ENCODE data around the gene ARL6IP1. TPM values are rescaled to one million over a fixed set of nuclear protein-coding genes. Genes with fewer than 3 reads are reported as not detected.

ARL6IP1 gene
- total and polyA plus RNA-seq, 2 donors (not counting 3 experiments of a cell fraction or from before 2014, with no cell fraction given): 251 to 338 TPM

DNA sequence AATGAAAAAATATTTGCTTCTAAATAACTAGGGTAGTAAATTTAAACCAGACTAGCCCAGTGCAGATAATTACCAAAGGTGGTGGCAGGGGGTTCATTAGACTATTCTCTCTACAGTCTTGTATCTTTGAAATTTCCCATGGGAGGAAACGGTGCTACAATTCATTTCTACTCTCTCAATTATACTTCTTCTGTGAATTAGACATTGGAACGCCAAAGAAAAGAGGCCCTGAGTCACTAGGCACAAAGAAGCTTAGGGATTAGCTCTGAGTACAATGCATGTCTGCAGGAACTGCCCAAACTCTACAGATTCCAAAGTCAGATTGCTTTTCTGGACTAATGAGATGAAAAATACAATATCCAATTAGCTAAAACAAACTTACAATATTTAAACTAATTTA lies 30.7 kb upstream of the ARL6IP1 start:
- no peak overlapping the region for H2AFZ ChIP-seq (ENCODE audit: low read depth, low read length)
- TF ChIP-seq FOS (IDR thresholded peaks at IDR 0.05; ENCODE audit: borderline replicate concordance, insufficient read depth, low read length) (no peak), POLR2A (IDR thresholded peaks at IDR 0.05; ENCODE audit: low read depth, low read length) (no peak), GATA2 (IDR thresholded peaks at IDR 0.05; ENCODE audit: insufficient read depth, insufficient read length, low read depth, low read length) (no peak), POLR2AphosphoS5 (IDR thresholded peaks at IDR 0.05; ENCODE audit: insufficient read depth, low read depth, low read length) (no peak)
- no peaks in the 10 kb centered on the region for H3K9me3 ChIP-seq (replicated peaks; ENCODE audit: control insufficient read depth, insufficient read depth, low read length)
- DNase-seq (ENCODE audit: low read depth, low spot score) (no peak), FAIRE-seq (no peak)
- no peaks in the 10 kb centered on the region for H4K20me1 ChIP-seq (replicated peaks; ENCODE audit: control insufficient read depth, extremely low read depth, insufficient read depth, low read length)
- ChIA-PET CTCF (interaction anchor here (0.9 to 1.7 kb wide), 2 partner anchors 13 to 31 kb away, joined by 3 to 6 read pairs; partner anchors contain the start of gene ARL6IP1), POLR2A (interaction anchor here (1.0 kb wide), 1 partner anchor 30 kb away, joined by 5 read pairs; the partner anchor contains the start of gene ARL6IP1)
- dilution Hi-C loops (cut with MboI; ENCODE audit: extremely low pct_ligation_motif_present, low sequenced_read_pairs) (no loop called here), intact Hi-C loops (cut with micrococcal nuclease) (no loop called here)
- no peaks in the 10 kb centered on the region for H3K79me2 ChIP-seq (ENCODE audit: control insufficient read depth, insufficient read depth, low read length)
- H3K4me2 ChIP-seq (ENCODE audit: insufficient read depth, low read length): no peak overlapping the region
- BruUV-seq (replicated peaks): no TSS peak
- H3K9me1 ChIP-seq (replicated peaks; ENCODE audit: control insufficient read depth, extremely low read depth, insufficient read depth, low read length): no peaks in the 10 kb centered on the region
- peaks cover 29 to 52% of the 10 kb centered on the region in 2 experiments for H3K36me3 ChIP-seq (ENCODE audit: control insufficient read depth in 2 of 2, extremely low read depth in 1 of 2, insufficient read depth in 2 of 2, low read length in 2 of 2)
- no peaks in the 10 kb centered on the region for H3K27me3 ChIP-seq (ENCODE audit: control insufficient read depth in 2 of 2, insufficient read depth in 2 of 2, low read length in 2 of 2)
- no peak overlapping the region for H3K27ac ChIP-seq (ENCODE audit: insufficient read depth, low read depth, low read length)
- H3K9ac ChIP-seq (replicated peaks; ENCODE audit: extremely low read depth, insufficient read depth, low read length): no peak overlapping the region
- H3K4me1 ChIP-seq (ENCODE audit: control insufficient read depth, extremely low read depth, insufficient read depth, low read length): no peaks in the 10 kb centered on the region
- H3K4me3 ChIP-seq (replicated peaks in 1 of 3; ENCODE audit: insufficient read depth in 1 of 3, low read depth in 1 of 3, low read length in 3 of 3): no peak overlapping the region

- Histone ChIP-seq H3K27ac (ENCODE audit: insufficient read depth, low read depth, low read length) (no peak overlapping the region), H3K9me3 (replicated peaks; ENCODE audit: control insufficient read depth, insufficient read depth, low read length) (no peaks in the 10 kb centered on the region), H3K36me3 (ENCODE audit: control insufficient read depth in 2 of 2, extremely low read depth in 1 of 2, insufficient read depth in 2 of 2, low read length in 2 of 2) (peaks cover 15 to 38% of the 10 kb centered on the region in 2 experiments), H3K9ac (replicated peaks; ENCODE audit: extremely low read depth, insufficient read depth, low read length) (no peak overlapping the region), H3K79me2 (ENCODE audit: control insufficient read depth, insufficient read depth, low read length) (no peaks in the 10 kb centered on the region), H4K20me1 (replicated peaks; ENCODE audit: control insufficient read depth, extremely low read depth, insufficient read depth, low read length) (no peaks in the 10 kb centered on the region), H3K4me1 (ENCODE audit: control insufficient read depth, extremely low read depth, insufficient read depth, low read length) (no peaks in the 10 kb centered on the region), H3K4me2 (ENCODE audit: insufficient read depth, low read length) (no peak overlapping the region), H2AFZ (ENCODE audit: low read depth, low read length) (no peak overlapping the region), H3K4me3 (replicated peaks in 1 of 3; ENCODE audit: insufficient read depth in 1 of 3, low read depth in 1 of 3, low read length in 3 of 3) (no peak overlapping the region), H3K9me1 (replicated peaks; ENCODE audit: control insufficient read depth, extremely low read depth, insufficient read depth, low read length) (no peaks in the 10 kb centered on the region), H3K27me3 (ENCODE audit: control insufficient read depth in 2 of 2, insufficient read depth in 2 of 2, low read length in 2 of 2) (no peaks in the 10 kb centered on the region)
- TF ChIP-seq MYC (IDR thresholded peaks at IDR 0.05; ENCODE audit: low read depth, low read length): no peak
- no peak for TF ChIP-seq POLR2AphosphoS5 (IDR thresholded peaks at IDR 0.05; ENCODE audit: insufficient read depth, low read depth, low read length)
- TF ChIP-seq JUN (IDR thresholded peaks at IDR 0.05; ENCODE audit: borderline replicate concordance, insufficient read depth, insufficient read length, low read depth): no peak
- TF ChIP-seq POLR2A (IDR thresholded peaks at IDR 0.05; ENCODE audit: low read depth, low read length): no peak
- TF ChIP-seq FOS (IDR thresholded peaks at IDR 0.05; ENCODE audit: borderline replicate concordance, insufficient read depth, low read length): no peak
- no peak for TF ChIP-seq GATA2 (IDR thresholded peaks at IDR 0.05; ENCODE audit: insufficient read depth, insufficient read length, low read depth, low read length)
- POLR2A ChIA-PET: no interaction called here
- DNase-seq (ENCODE audit: low read depth, low spot score) (no peak), FAIRE-seq (no peak)
- intact Hi-C loops (cut with micrococcal nuclease): no loop called here
- dilution Hi-C loops (cut with MboI; ENCODE audit: extremely low pct_ligation_motif_present, low sequenced_read_pairs): no loop called here
- CTCF ChIA-PET: interaction anchor here (1.9 kb wide), 1 partner anchor 28 kb away, joined by 7 read pairs; the partner anchor contains the start of gene ARL6IP1
- BruUV-seq (replicated peaks): no TSS peak
Observed at GRCh38 chr16:18829251-18829650, 27.9 kb upstream of the ARL6IP1 start.

Measured in endothelial cell of umbilical vein (primary cell).